Colon (tissue), 2 donors: ENCODE results near the gene VCL.
"Not testable (repeated sequence)": the region's sequence is repeated elsewhere in the genome, so short reads cannot be mapped to it uniquely, and the experiment has no call there.

Source experiments
- FAIRE-seq: peaks from 2 replicates; lab custom pipeline; 2012; peaks lifted over from hg19 to GRCh38; lab: Jason Lieb, UNC
- donor health status: control.
- donor health status: control.

The VCL gene

GRCh38 chr10:74109452-74109851 is 111.5 kb downstream of the VCL start:
- no peak for FAIRE-seq

- FAIRE-seq: no peak
Observed at GRCh38 chr10:74110120-74110519, 112.2 kb downstream of the VCL start.

- FAIRE-seq: no peak
Observed at GRCh38 chr10:74111799-74112198, 113.9 kb downstream of the VCL start.

- no peak for FAIRE-seq
Observed at GRCh38 chr10:74113546-74113945, 115.6 kb downstream of the VCL start.

GRCh38 chr10:74114041-74114448 is 116.1 kb downstream of the VCL start:
- no peak for FAIRE-seq

- no peak for FAIRE-seq
Observed at GRCh38 chr10:74117738-74118137, 119.8 kb downstream of the VCL start.

- FAIRE-seq: no peak
Observed at GRCh38 chr10:74118804-74119203, 120.9 kb downstream of the VCL start.

GRCh38 chr10:74120911-74121310 is 123.0 kb downstream of the VCL start:
- FAIRE-seq: no peak

- FAIRE-seq: no peak
Observed at GRCh38 chr10:74121368-74121767, 123.5 kb downstream of the VCL start.

- no peak for FAIRE-seq
Observed at GRCh38 chr10:74122060-74122459, 124.1 kb downstream of the VCL start.

GRCh38 chr10:74123081-74123480 is 125.2 kb downstream of the VCL start:
- FAIRE-seq: no peak

GRCh38 chr10:74133923-74134820 is 136.3 kb downstream of the VCL start:
- FAIRE-seq: no peak

- FAIRE-seq: no peak
Observed at GRCh38 chr10:74135452-74135851, 137.5 kb downstream of the VCL start.

GRCh38 chr10:74137992-74138391 is 140.1 kb downstream of the VCL start:
- FAIRE-seq: no peak

GRCh38 chr10:74138596-74138995 is 140.7 kb downstream of the VCL start:
- FAIRE-seq: not testable (repeated sequence)

GRCh38 chr10:74139981-74140380 is 142.1 kb downstream of the VCL start:
- no peak for FAIRE-seq

- FAIRE-seq: no peak
Observed at GRCh38 chr10:74140553-74140952, 142.6 kb downstream of the VCL start.

GRCh38 chr10:74145133-74145532 is 147.2 kb downstream of the VCL start:
- FAIRE-seq: no peak

GRCh38 chr10:74146980-74147379 is 149.1 kb downstream of the VCL start:
- FAIRE-seq: not testable (repeated sequence)

GRCh38 chr10:74150204-74150989 is 152.5 kb downstream of the VCL start, which contains the start of gene AP3M1:
TSS of gene AP3M1 (minus strand) at chr10:74150828. CDS start at chr10:74138379, 12,449 bp downstream.
- no peak for FAIRE-seq

- FAIRE-seq: peak; percentile 83
Observed at GRCh38 chr10:74150990-74151878, 153.3 kb downstream of the VCL start, which contains the start of gene ADK. TSS of gene ADK (plus strand) at chr10:74151221. CDS start at chr10:74151279, 58 bp downstream.
